Esophagus squamous epithelium (tissue), 4 donors: ENCODE measurements around the gene REPIN1.
A peak's percentile ranks its signal among the peaks of the same experiment; 100 is the strongest.

Experiments used
- POLR2A ChIP-seq, 4 donors: fragments of 450-650 bp; IDR thresholded peaks; one replicate each; pipeline ENCODE4 v1.6.1; 2017; ENCODE audit warnings: antibody characterized with exemption in 4 of 4, mild to moderate bottlenecking in 4 of 4, moderate library complexity in 3 of 4
- TF ChIP-seq, protein P1 (sequence below), 6 experiments: fragments of 450-650 bp in 4 of 6; fragments of 200-600 bp in 2 of 6; sonication (generic) in 2 of 6; IDR thresholded peaks; one replicate each; pipeline ENCODE4 v1.5.1; 2016 to 2019; ENCODE audit warnings: antibody characterized with exemption in 6 of 6, mild to moderate bottlenecking in 4 of 6, moderate library complexity in 4 of 6

DNA sequence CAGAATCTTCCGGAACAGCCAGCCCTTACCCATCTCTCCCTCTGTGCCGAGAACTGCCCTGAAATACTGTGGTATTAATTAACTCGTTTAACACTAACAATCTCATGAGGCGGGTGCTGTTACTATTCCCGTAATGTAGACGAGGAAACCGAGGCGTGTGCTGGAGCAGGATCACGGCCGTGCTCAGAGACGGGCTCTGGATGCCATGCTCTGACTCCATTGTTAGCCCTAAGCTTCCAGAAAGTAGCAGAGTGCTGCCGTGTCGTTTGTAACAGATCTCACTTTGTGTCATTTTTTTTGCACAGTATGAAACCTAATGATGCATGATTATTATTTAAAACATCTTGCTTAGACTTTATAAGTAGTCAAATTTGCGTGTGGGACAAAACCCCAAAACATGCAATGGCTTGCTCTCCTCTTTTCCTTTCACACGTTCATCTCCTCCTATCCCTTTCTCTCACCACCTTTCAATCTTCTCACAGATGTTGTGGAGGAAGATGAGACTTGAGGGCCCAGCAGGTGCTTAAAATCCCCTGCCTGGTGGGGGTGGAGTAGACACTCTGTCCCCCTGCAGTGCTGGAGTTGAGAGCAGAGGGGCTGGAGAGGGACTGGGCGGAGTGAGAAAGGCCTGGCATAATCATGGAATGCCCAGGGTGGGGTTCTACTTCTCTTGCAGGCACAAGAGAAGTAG is 44.8 kb upstream of the REPIN1 start:
- TF ChIP-seq, protein P1, sequence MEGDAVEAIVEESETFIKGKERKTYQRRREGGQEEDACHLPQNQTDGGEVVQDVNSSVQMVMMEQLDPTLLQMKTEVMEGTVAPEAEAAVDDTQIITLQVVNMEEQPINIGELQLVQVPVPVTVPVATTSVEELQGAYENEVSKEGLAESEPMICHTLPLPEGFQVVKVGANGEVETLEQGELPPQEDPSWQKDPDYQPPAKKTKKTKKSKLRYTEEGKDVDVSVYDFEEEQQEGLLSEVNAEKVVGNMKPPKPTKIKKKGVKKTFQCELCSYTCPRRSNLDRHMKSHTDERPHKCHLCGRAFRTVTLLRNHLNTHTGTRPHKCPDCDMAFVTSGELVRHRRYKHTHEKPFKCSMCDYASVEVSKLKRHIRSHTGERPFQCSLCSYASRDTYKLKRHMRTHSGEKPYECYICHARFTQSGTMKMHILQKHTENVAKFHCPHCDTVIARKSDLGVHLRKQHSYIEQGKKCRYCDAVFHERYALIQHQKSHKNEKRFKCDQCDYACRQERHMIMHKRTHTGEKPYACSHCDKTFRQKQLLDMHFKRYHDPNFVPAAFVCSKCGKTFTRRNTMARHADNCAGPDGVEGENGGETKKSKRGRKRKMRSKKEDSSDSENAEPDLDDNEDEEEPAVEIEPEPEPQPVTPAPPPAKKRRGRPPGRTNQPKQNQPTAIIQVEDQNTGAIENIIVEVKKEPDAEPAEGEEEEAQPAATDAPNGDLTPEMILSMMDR (IDR thresholded peaks at IDR 0.05): peak in 1 of 6 experiments; percentile 0
- no peak for TF ChIP-seq POLR2A (IDR thresholded peaks at IDR 0.05)
